HEK293T (cell line): Measurements from ENCODE around the gene FAM120AOS.

Experiments used
- ARNT ChIP-seq: fragments of 450-650 bp; IDR thresholded peaks from 2 replicates; pipeline ENCODE4 v1.6.1; 2017; ENCODE audit warnings: mild to moderate bottlenecking
- BHLHE40 ChIP-seq: fragments of 450-650 bp; IDR thresholded peaks from 2 replicates; pipeline ENCODE4 v1.6.1; 2016; ENCODE audit warnings: mild to moderate bottlenecking, moderate library complexity, borderline replicate concordance
- CTBP1 ChIP-seq: fragments of 450-650 bp; IDR thresholded peaks from 2 replicates; pipeline ENCODE4 v1.6.1; 2016; ENCODE audit warnings: borderline replicate concordance
- ELF4 ChIP-seq: fragments of 450-650 bp; IDR thresholded peaks from 2 replicates; pipeline ENCODE4 v1.6.1; 2017; ENCODE audit warnings: antibody characterized with exemption
- FOXA1 ChIP-seq: fragments of 450-650 bp; IDR thresholded peaks from 2 replicates; pipeline ENCODE4 v1.6.1; 2016; ENCODE audit warnings: mild to moderate bottlenecking
- FOXK2 ChIP-seq: fragments of 450-650 bp; IDR thresholded peaks from 2 replicates; pipeline ENCODE4 v1.6.1; 2016; ENCODE audit warnings: mild to moderate bottlenecking
- FOXM1 ChIP-seq: fragments of 450-650 bp; IDR thresholded peaks from 2 replicates; pipeline ENCODE4 v1.6.1; 2017; ENCODE audit warnings: mild to moderate bottlenecking, borderline replicate concordance
- HDGF ChIP-seq: fragments of 450-650 bp; IDR thresholded peaks from 2 replicates; pipeline ENCODE4 v1.6.1; 2017; ENCODE audit warnings: antibody characterized with exemption, borderline replicate concordance
- NFRKB ChIP-seq: fragments of 450-650 bp; IDR thresholded peaks from 2 replicates; pipeline ENCODE4 v1.6.1; 2016; ENCODE audit warnings: mild to moderate bottlenecking, moderate library complexity
- SP1 ChIP-seq: fragments of 450-650 bp; IDR thresholded peaks from 2 replicates; pipeline ENCODE4 v1.6.1; 2017
- SUZ12 ChIP-seq: fragments of 450-650 bp; IDR thresholded peaks from 2 replicates; pipeline ENCODE4 v1.6.1; 2016; ENCODE audit warnings: mild to moderate bottlenecking
- TARDBP ChIP-seq: fragments of 450-650 bp; IDR thresholded peaks from 2 replicates; pipeline ENCODE4 v1.6.1; 2016
- ZNF384 ChIP-seq: fragments of 450-650 bp; IDR thresholded peaks from 2 replicates; pipeline ENCODE4 v1.6.1; 2016
- TF ChIP-seq, protein P1 (sequence below): fragments of 450-650 bp; IDR thresholded peaks from 2 replicates; pipeline ENCODE4 v1.6.1; 2016

GRCh38 chr9:93451849-93452709, 1.3 kb downstream of the FAM120AOS start:
- TF ChIP-seq BHLHE40 (no peak), ELF4 (no peak), SP1 (no peak), SUZ12 (no peak), FOXM1 (no peak), FOXK2 (no peak), HDGF (no peak), TARDBP (no peak), ZNF384 (no peak), FOXA1 (no peak), ARNT (no peak), CTBP1 (no peak), NFRKB (no peak)
- TF ChIP-seq, protein P1, sequence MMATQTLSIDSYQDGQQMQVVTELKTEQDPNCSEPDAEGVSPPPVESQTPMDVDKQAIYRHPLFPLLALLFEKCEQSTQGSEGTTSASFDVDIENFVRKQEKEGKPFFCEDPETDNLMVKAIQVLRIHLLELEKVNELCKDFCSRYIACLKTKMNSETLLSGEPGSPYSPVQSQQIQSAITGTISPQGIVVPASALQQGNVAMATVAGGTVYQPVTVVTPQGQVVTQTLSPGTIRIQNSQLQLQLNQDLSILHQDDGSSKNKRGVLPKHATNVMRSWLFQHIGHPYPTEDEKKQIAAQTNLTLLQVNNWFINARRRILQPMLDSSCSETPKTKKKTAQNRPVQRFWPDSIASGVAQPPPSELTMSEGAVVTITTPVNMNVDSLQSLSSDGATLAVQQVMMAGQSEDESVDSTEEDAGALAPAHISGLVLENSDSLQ, result no peak
